Large intestine (tissue), 12 donors: ENCODE data around the gene PGA5. TPM values are rescaled to one million over a fixed set of nuclear protein-coding genes. Genes with fewer than 3 reads are reported as not detected.
A peak's percentile ranks its signal among the peaks of the same experiment; 100 is the strongest.
"Not testable (repeated sequence)": the region's sequence is repeated elsewhere in the genome, so short reads cannot be mapped to it uniquely, and the experiment has no call there.

Experiments
- DNase-seq, 2 donors: peaks; one replicate each; pipeline versions ENCODE4 v3.0.0 to v3.0.0-alpha.2; 2013
- H3K27ac ChIP-seq: one replicate; pipeline ENCODE4 v1.5.1; 2013; ENCODE audit warnings: low read length
- H3K27me3 ChIP-seq: 2 replicates; pipeline ENCODE4 v1.6.1; 2013; ENCODE audit warnings: low read length; ENCODE audit not compliant: control insufficient read depth, insufficient read depth
- H3K36me3 ChIP-seq: 2 replicates; pipeline ENCODE4 v1.6.1; 2013; ENCODE audit warnings: low read length; ENCODE audit not compliant: control insufficient read depth, insufficient read depth
- H3K4me1 ChIP-seq: one replicate; pipeline ENCODE4 v1.6.1; 2013; ENCODE audit warnings: low read length; ENCODE audit not compliant: control insufficient read depth, insufficient read depth
- H3K4me3 ChIP-seq: one replicate; pipeline ENCODE4 v1.5.1; 2013; ENCODE audit warnings: low read length
- H3K9me3 ChIP-seq: one replicate; pipeline ENCODE4 v1.6.1; 2013; ENCODE audit warnings: mild to moderate bottlenecking, low read depth, low read length, moderate library complexity; ENCODE audit not compliant: control insufficient read depth
- WGBS: methylation state at CpG from one replicate; pipeline ENCODE4 v1.1.5; 2013; ENCODE audit warnings: low lambda C conversion rate; ENCODE audit not compliant: insufficient coverage; 5-methylcytosine and 5-hydroxymethylcytosine counted together
- long read RNA-seq, 11 donors: transcript quantifications; one replicate each; lab custom pipeline, GENCODE V29; 2026
- polyA plus RNA-seq: library from polyadenylated mRNA; unstranded; fragments of 120-200 nt; gene quantifications from one replicate; pipeline ENCODE4 v1.2.1, GENCODE V29; 2013

The PGA5 gene
- polyA plus RNA-seq: 0.40 TPM
- long read RNA-seq, donor 1: 0 reads
- long read RNA-seq, donor 2: 0 reads
- long read RNA-seq, donor 3: 0 reads
- long read RNA-seq, donor 4: 0 reads
- long read RNA-seq, donor 5: 0 reads
- long read RNA-seq, donor 6: 0 reads
- long read RNA-seq, donor 7: 0 reads
- long read RNA-seq, donor 8: 0 reads
- long read RNA-seq, donor 9: 0 reads
- long read RNA-seq, donor 10: 0 reads
- long read RNA-seq, donor 11, partial matches to known transcripts: 0 of 1 reads
- long read RNA-seq, donor 11, other reads (novel, unspliced or antisense): 0 of 1 reads

- H3K27me3 ChIP-seq, H3K36me3 ChIP-seq, H3K4me1 ChIP-seq, H3K9me3 ChIP-seq, H3K4me3 ChIP-seq, DNase-seq, H3K27ac ChIP-seq: not testable (repeated sequence)
- WGBS: no CpG with 5 or more reads among the region's 8 CpGs
Measured at GRCh38 chr11:61240875-61241274, at the start of gene PGA5. TSS of gene PGA5 (plus strand) at chr11:61241175. CDS start at chr11:61241227, 52 bp downstream.

DNA sequence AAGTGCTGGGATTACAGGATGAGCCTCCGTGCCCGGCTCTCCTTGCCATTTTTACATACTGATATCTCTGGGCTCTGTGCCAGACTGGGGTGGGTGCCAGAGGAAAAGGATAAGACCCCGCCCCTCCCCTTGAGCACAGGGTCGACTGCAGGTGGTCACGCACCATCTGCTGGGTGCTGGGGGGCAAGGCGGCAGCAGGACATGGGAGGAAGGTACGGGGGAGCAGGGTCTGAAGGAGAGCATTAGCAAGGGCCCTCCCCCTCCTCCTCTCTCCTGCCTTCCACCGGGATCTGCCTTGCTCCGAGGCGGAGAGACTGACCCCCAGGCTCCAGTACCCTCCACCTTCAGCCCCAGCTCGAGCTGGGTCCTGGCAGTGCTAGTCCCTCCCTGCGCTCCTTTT, 47.4 kb upstream of the PGA5 start:
- Histone ChIP-seq H3K27me3 (no peaks in the 10 kb centered on the region), H3K27ac (no peak overlapping the region), H3K36me3 (no peaks in the 10 kb centered on the region), H3K4me3 (no peak overlapping the region), H3K9me3 (no peaks in the 10 kb centered on the region), H3K4me1 (peaks cover 10% of the 10 kb centered on the region)
- DNase-seq: no peak
- WGBS: 28% methylated on average over 2 of the region's 12 CpGs

GRCh38 chr11:61194169-61194671, 46.8 kb upstream of the PGA5 start:
- Histone ChIP-seq H3K27me3 (no peaks in the 10 kb centered on the region), H3K27ac (no peak overlapping the region), H3K9me3 (no peaks in the 10 kb centered on the region), H3K36me3 (no peaks in the 10 kb centered on the region), H3K4me3 (no peak overlapping the region), H3K4me1 (peaks cover 10% of the 10 kb centered on the region)
- WGBS: no CpG with 5 or more reads among the region's 12 CpGs
- no peak for DNase-seq

DNA sequence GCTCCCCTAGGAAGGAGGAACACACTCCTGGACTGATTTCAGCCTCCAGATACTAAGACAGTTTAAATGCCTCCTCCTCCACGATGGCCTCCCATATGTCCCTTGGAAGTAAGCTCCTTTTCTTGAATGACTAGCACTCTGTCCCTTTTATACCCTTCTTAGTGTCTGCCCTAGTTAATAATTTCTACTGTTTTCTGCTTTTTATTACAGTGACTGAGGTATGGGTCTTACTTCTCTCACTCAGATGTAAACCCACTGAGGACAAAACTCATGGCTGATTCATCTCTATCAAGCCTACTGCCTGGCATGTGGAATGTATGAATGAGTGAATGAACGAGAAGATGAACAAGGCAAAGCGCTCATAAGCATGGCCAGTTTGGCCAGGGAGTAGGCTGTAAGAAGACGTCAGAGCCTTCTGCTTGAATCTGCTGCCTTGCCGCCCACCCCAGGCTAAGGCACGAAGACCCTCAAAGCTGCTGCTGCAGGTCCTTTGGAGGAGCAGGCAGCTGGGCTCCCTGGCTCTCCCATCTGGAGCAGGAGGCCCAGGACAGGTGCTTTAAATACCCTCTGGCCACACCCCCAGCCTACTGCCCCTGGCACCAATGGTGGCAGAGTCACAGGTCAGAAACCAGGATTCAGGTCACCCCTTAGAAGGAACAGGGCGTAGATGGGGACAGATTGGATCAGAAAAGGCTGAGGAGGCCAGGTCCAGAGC, 45.8 kb upstream of the PGA5 start:
- Histone ChIP-seq H3K27ac (no peak overlapping the region), H3K4me1 (peaks cover 10% of the 10 kb centered on the region), H3K27me3 (no peaks in the 10 kb centered on the region), H3K4me3 (no peak overlapping the region), H3K36me3 (no peaks in the 10 kb centered on the region), H3K9me3 (no peaks in the 10 kb centered on the region)
- 0% methylated on average over 1 of the region's 7 CpGs for WGBS
- DNase-seq: peak in 1 of 2 donors; percentile 20

DNA sequence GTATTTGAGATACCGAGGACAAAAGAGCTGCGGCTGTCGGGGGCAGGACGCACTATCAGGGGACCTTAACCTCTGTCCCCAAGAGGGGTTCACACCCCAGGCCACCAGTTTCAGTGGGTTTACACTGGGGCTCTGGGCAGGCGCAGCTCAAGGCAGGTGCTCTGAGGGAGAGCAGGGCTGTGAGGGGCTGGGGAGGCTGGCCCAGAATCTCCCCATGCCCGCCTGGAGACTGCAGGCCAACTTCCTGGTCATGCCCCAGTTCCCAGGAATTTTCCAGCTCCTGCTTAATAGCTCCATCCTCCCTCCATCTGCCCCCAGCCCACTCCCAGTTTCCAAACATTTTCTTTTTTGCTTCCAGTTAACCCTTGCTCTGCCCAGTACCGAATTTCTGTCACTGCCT, 45.3 kb upstream of the PGA5 start:
- Histone ChIP-seq H3K9me3 (no peaks in the 10 kb centered on the region), H3K4me3 (no peak overlapping the region), H3K4me1 (peaks cover 10% of the 10 kb centered on the region), H3K27me3 (no peaks in the 10 kb centered on the region), H3K27ac (no peak overlapping the region), H3K36me3 (no peaks in the 10 kb centered on the region)
- no CpG with 5 or more reads among the region's 7 CpGs for WGBS
- DNase-seq: peak; percentile 7 to 44

- no peak overlapping the region for H3K4me3 ChIP-seq
- WGBS: no CpG with 5 or more reads among the region's 6 CpGs
- no peak for DNase-seq
- no peak overlapping the region for H3K27ac ChIP-seq
- H3K27me3 ChIP-seq: peaks cover 5% of the 10 kb centered on the region
- peaks cover 10% of the 10 kb centered on the region for H3K4me1 ChIP-seq
- no peaks in the 10 kb centered on the region for H3K9me3 ChIP-seq
- H3K36me3 ChIP-seq: no peaks in the 10 kb centered on the region
Measured at GRCh38 chr11:61198361-61198760, 42.6 kb upstream of the PGA5 start.

GRCh38 chr11:61198948-61199523, 41.9 kb upstream of the PGA5 start:
- DNase-seq: no peak
- Histone ChIP-seq H3K27me3 (peaks cover 5% of the 10 kb centered on the region), H3K27ac (no peak overlapping the region), H3K4me1 (peaks cover 10% of the 10 kb centered on the region), H3K9me3 (no peaks in the 10 kb centered on the region), H3K36me3 (no peaks in the 10 kb centered on the region), H3K4me3 (no peak overlapping the region)
- no CpG with 5 or more reads among the region's 4 CpGs for WGBS

DNA sequence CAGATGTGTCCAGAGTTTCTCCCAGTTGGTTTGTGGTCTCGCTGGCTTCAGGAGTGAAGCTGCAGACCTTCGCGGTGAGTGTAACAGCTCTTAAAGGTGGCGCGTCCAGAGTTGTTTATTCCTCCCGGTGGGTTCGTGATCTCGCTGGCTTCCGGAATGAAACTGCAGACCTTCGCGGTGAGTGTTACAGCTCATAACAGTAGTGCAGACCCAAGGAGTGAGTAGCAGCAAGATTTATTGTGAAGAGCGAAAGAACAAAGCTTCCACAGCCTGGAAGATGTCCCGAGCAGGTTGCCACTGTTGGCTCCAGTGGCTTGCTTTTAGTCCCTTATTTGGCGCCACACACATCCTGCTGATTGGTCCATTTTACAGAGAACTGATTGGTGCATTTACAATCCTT, 39.5 kb upstream of the PGA5 start:
- Histone ChIP-seq H3K27ac (no peak overlapping the region), H3K4me1 (no peaks in the 10 kb centered on the region), H3K9me3 (no peaks in the 10 kb centered on the region), H3K36me3 (no peaks in the 10 kb centered on the region), H3K4me3 (no peak overlapping the region), H3K27me3 (peaks cover 10% of the 10 kb centered on the region)
- no peak for DNase-seq
- WGBS: 60% methylated on average over 1 of the region's 14 CpGs

DNA sequence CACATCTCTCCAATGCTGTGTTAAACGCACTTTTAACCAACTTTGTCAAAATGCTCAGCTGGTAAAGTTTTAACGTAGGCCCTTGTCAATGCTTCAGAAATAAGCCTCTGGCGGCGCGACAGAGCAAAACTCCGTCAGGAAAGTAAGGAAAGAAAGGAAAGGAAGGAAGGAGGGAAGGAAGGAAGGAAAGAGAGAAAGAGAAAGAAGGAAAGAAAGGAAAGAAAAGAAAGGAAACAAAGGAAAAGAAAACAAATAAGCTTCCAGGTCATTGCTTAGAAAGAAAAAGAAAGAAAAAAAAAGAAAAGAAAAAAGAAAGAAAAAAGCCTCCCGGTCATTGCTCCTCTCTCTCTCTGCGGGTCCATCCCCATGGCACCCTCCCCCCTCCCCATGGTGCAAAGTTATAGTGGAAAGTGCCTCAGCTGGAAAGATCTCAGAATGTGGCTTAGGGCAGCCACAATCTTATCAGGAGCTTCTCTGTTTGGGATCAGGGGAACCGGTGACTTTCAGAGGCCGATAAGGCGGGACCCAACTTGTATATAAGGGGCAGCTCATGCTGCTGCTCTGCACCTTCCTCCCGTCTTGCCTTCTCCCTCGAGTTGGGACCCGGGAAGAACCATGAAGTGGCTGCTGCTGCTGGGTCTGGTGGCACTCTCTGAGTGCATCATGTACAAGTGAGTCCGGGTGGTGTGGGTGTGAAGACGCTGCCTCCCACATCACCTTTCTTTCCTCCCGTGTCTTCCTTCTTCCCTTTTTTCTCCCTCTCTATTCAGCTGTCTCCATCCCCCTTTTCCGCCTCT, 37.8 kb upstream of the PGA5 start, which contains the start of gene PGA3:
Gene PGA3 (plus strand): TSS at position 566 of the 797 bp plus-strand sequence. CDS start 50 bp downstream, at position 616.
- not testable (repeated sequence) for H3K9me3 ChIP-seq, DNase-seq, H3K27ac ChIP-seq, H3K4me3 ChIP-seq, H3K27me3 ChIP-seq, H3K36me3 ChIP-seq, H3K4me1 ChIP-seq
- 56% methylated on average over 5 of the region's 18 CpGs for WGBS

- not testable (repeated sequence) for H3K36me3 ChIP-seq, H3K27ac ChIP-seq, H3K27me3 ChIP-seq, H3K9me3 ChIP-seq, H3K4me3 ChIP-seq, H3K4me1 ChIP-seq, DNase-seq
- no CpG with 5 or more reads among the region's 5 CpGs for WGBS
Measured at GRCh38 chr11:61203873-61204272, 37.1 kb upstream of the PGA5 start.
